ES-I3 (cell line): ENCODE measurements around the gene AFAP1.

Source experiments
- H3K36me3 ChIP-seq: 2 replicates; pipeline ENCODE4 v1.6.1; 2013; ENCODE audit warnings: mild to moderate bottlenecking, low read length, control low read depth, moderate library complexity; ENCODE audit not compliant: insufficient read depth
- H3K4me1 ChIP-seq: 2 replicates; pipeline ENCODE4 v1.6.1; 2013; ENCODE audit warnings: mild to moderate bottlenecking, control low read depth, low read length; ENCODE audit not compliant: insufficient read depth
- H3K9ac ChIP-seq: 2 replicates; pipeline ENCODE4 v1.6.1; 2013; ENCODE audit warnings: low read depth, mild to moderate bottlenecking, low read length, moderate library complexity
- H3K9me3 ChIP-seq: 2 replicates; pipeline ENCODE4 v1.6.1; 2013; ENCODE audit warnings: mild to moderate bottlenecking, low read length, moderate library complexity; ENCODE audit not compliant: control insufficient read depth, insufficient read depth

The AFAP1 gene

DNA sequence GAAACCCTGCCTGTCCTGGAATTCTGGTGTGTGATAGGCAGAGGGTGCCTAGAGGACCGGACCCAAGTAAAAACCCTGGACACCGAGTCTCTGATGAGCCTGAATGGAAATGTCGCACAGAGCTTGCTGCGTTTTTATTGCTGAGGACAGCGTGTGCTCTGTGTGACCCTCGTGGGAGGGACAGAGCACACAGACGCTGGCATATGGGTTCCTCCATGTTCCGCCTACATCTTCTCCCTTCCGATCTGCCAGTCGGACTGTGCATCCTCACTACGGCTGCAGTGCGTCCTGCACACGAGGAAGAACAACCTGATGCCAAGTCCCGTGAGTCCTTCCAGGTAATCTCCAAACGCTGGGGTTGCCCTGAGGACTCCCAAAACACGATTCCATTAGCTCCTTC is 68.3 kb downstream of the AFAP1 start:
- no peak overlapping the region for H3K9ac ChIP-seq
- H3K4me1 ChIP-seq: peaks cover 11% of the 10 kb centered on the region
- no peaks in the 10 kb centered on the region for H3K9me3 ChIP-seq
- H3K36me3 ChIP-seq: peaks cover 17% of the 10 kb centered on the region

DNA sequence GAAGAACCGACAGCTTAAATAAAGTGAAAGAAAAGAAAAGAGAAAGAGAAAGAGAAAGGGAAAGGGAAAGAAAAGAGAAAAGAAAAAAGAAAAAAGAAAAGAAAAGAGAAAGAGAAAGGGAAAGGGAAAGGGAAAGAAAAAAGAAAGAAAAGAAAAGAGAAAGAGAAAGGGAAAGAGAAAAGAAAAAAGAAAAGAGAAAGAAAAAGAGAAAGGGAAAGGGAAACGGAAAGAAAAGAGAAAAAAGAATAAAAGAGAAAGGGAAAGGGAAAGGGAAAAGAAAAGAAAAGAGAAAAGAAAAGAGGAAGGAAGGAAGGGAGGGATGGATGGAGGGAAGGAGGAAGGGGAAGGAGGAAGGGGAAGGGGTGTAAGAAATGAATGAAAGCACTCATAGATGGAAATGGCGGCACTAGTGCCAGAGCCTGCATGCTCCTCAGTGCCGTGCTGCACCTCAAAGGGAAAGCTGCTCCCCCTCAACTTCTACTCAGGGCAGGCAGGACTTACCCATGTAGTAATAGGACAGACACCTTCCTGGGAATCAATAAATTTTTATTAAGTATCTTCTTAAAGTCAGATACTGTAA is 70.7 kb downstream of the AFAP1 start:
- Histone ChIP-seq H3K4me1 (peaks cover 7% of the 10 kb centered on the region; the same call in 1 of the 2 replicates), H3K36me3 (peaks cover 21% of the 10 kb centered on the region), H3K9me3 (no peaks in the 10 kb centered on the region), H3K9ac (no peak overlapping the region)

DNA sequence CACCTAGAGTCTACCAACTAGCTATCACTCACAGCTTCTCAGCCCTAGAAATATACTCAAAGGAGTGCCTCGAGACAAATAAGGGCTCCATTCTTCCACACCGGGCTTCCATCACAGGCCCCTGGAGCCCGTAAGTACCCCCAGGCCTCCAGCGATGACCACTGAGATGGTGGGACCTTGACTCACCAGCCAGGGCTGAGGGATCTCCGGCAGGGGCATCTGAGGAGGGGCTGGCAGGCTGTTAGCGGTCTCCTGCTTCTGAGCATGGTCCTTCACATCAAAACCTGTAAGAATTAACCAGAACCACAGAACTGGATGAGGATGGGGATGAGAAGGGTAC is 71.3 kb downstream of the AFAP1 start:
- H3K4me1 ChIP-seq: peaks cover 11% of the 10 kb centered on the region
- peaks cover 21% of the 10 kb centered on the region for H3K36me3 ChIP-seq
- no peak overlapping the region for H3K9ac ChIP-seq
- no peaks in the 10 kb centered on the region for H3K9me3 ChIP-seq

DNA sequence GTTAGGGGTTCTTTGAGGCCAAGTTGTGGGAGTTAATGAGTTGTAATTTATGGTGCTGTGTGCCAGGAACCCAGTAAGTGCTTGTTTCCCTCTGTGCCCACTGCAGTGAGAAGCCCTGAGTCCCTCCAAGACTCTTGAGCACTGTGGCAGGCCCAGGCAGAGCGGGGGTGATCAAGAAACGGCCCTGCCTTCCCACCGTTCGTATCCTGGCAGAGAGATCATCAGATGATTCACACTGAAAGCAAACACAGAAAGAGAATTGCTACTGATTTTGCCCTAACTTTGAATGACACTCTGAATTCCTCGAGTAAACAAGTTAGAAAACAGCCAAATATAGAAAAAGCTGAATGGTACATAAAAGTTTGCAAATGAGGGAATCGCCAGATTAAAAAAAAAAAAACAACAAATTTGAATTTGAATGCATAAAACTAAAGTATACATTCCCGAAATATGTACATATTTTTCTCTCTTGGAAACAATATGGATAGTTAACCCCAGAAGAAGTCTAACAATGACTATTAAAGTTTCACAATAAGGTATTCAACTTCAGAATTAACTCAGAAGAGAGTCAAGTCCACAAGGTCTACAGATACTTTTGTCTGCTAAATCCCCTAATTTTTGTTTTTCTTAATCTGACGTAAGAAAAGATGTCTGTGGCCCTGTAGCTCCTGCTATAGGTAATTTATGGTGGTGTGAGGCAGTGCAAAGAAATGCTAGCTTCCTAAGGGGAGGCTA is 71.8 kb downstream of the AFAP1 start:
- Histone ChIP-seq H3K9ac (no peak overlapping the region), H3K9me3 (no peaks in the 10 kb centered on the region), H3K4me1 (peaks cover 17% of the 10 kb centered on the region), H3K36me3 (peaks cover 21% of the 10 kb centered on the region)

DNA sequence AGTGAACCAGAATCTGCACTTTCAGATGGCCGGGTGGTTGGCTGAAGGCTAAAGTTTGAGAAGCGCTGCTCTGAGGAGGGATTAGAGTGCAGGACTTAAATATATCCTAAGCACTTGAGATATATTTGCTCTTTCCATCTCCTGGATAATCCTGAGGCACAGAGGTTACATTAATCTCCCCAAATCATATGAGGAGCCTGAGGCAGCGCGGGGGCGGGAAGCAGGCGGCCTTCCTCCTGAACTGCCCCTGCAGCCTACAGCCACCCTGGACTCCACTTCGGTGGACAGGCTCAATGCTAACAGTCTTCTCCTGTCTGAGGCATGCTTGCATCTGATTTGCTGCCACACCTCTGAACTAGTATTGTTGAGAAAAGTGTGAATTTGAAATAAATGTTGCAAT is 72.5 kb downstream of the AFAP1 start:
- Histone ChIP-seq H3K36me3 (peaks cover 21% of the 10 kb centered on the region), H3K9me3 (no peaks in the 10 kb centered on the region), H3K4me1 (peaks cover 22% of the 10 kb centered on the region), H3K9ac (no peak overlapping the region)

DNA sequence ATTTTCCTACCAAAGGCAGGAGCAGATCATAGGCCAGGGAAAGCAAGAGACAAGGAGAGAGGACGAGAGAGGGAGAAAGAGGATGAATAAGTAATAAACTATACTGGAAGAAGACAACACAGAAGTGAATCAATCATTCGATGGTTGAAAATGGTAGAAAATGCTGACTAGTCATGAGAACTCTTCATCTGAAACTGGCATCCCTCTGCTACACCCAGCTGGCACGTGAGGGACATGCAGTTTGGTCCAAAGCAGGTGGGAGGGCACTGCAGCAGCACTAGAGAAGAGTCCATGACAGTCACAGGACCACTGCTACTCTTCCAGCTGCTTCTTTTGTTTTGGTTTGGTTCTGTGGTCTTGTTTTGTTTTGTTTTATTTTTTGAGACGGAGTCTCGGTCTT is 74.1 kb downstream of the AFAP1 start:
- Histone ChIP-seq H3K9me3 (no peaks in the 10 kb centered on the region), H3K36me3 (peaks cover 13% of the 10 kb centered on the region; the same call in 1 of the 2 replicates), H3K9ac (no peak overlapping the region), H3K4me1 (peaks cover 34% of the 10 kb centered on the region)

DNA sequence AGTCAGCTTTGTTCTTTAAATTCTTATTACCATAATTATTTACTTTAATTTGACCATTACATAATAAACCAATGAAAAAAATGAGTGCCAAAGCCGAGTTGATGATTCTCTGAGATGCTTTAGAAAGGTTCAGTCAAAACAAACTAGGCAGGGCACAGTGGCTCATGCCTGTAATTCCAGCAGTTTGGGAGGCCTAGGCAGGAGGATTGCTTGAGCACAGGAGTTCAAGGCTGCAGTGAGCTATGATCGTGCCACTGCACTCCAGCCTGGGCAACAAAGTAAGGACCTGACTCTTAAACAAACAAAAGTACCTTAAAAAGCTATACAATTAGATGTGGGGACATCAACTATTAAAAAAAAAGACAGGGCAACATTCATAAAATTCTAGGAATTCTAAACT is 75.0 kb downstream of the AFAP1 start:
- Histone ChIP-seq H3K9me3 (no peaks in the 10 kb centered on the region), H3K36me3 (peaks cover 7% of the 10 kb centered on the region; the same call in 1 of the 2 replicates), H3K4me1 (peaks cover 39% of the 10 kb centered on the region), H3K9ac (no peak overlapping the region)

DNA sequence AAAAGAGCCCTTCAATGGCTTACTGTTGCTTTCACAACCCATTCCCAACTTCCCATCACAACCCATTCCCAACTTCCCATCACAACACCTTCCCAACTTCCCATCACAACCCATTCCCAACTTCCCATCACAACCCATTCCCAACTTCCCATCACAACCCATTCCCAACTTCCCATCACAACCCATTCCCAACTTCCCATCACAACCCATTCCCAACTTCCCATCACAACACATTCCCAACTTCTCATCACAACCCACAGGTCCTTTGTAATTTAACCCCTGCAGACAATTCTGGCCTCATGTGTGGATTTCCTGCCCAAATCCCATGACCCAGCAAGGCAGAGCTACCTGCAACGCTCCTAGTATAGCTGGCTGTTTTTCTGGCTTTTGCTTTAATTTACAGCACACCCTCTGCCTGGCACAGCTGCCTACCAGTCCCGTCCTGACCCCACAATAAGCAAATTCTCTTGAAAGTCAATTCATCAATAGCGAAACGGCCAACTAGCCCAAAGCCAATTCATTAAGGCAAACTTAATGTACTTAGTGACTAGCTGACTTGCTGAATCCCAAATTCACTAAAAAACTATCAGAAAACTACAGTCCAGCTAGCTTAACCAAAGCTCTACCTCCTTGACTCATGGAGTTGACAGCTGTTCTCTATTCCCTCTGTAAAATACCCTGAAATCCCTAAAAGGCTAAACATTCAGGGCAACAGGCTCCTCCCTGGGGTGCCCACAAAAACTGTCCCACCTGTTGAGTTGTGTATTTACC is 75.6 kb downstream of the AFAP1 start:
- Histone ChIP-seq H3K9ac (no peak overlapping the region), H3K36me3 (peaks cover 7% of the 10 kb centered on the region; the same call in 1 of the 2 replicates), H3K9me3 (no peaks in the 10 kb centered on the region), H3K4me1 (peaks cover 39% of the 10 kb centered on the region)

DNA sequence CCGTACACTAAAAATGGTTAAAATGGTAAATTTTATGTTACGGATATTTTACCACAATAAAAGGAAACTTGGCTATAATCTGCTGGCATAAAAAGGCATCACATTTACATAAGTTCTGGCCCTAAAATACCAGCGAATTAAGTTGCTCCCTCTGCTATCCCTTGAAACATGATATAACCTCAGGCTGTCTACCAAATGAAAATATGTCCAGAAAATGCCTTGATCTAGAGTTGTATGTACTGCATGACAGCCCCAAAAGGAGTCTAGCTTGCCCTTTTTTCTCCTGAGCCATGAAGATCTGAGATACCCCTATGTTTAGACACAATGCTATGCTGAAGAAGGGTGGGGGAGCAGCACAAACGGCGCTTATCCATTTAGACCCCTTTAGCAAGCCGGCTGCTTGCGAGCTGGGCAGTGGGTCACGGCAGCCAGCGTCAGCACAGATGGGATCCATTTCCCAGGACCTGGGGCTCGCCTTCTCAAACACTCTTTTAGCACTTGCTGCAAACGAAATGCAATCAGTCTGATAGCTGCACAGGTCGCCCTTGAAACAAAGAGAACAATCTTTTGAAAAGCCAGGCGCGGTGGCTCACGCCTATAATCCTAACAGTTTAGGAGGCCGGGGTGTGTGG is 77.0 kb downstream of the AFAP1 start:
- H3K4me1 ChIP-seq: peaks cover 31% of the 10 kb centered on the region
- no peak overlapping the region for H3K9ac ChIP-seq
- H3K36me3 ChIP-seq: peaks cover 7% of the 10 kb centered on the region; the same call in 1 of the 2 replicates
- H3K9me3 ChIP-seq: no peaks in the 10 kb centered on the region

DNA sequence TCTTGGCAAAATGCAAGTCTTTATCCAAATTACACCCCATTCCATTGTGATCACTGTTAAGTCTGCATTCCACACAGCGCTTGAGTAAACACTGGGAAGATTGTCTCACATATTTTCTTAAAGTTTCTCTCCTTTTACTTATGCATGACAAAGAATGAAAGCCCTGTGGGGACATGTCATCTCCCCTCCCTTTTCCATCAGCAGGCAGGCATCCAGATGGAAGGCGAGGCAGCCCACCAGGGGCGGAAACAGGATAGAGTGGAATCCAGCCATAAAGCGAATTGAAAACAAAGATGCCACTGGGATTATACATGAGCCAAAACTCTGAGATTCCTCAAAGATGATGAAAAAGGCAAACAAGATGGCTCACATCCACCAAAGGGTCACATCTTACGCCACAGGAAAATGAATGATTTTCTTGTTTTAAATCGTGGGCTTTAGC is 78.2 kb downstream of the AFAP1 start:
- Histone ChIP-seq H3K36me3 (peaks cover 4% of the 10 kb centered on the region; the same call in 1 of the 2 replicates), H3K9ac (peak overlapping the region; percentile 19; the same call in 1 of the 2 replicates), H3K4me1 (peaks cover 31% of the 10 kb centered on the region), H3K9me3 (no peaks in the 10 kb centered on the region)

DNA sequence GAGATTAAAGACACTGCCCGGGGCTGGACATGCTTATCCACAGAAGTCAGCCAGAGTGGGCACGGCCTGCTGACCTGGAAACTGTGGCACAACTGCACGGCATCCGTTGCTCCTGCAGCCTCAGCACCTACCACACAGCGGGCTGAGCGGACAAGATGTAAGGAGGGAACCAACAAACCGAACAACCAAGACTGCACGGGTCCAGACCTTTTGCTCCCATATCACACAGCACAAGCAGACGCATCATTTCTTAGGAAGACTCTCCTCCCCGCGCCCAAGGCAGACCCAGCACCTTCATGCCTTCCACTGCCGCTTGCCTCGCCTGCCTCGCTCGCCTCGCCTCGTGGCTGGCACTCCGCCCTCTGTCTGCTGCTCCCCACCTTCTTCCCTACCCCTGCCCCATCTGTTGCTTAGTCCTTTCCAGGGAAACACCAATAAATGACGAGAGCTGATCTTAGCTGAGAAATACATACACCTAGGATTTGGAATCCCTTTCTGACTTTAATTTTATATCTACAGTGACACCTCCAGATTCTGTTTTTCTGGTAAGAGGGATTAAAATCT is 79.0 kb downstream of the AFAP1 start:
- peaks cover 31% of the 10 kb centered on the region for H3K4me1 ChIP-seq
- H3K36me3 ChIP-seq: peaks cover 4% of the 10 kb centered on the region; the same call in 1 of the 2 replicates
- no peaks in the 10 kb centered on the region for H3K9me3 ChIP-seq
- no peak overlapping the region for H3K9ac ChIP-seq

DNA sequence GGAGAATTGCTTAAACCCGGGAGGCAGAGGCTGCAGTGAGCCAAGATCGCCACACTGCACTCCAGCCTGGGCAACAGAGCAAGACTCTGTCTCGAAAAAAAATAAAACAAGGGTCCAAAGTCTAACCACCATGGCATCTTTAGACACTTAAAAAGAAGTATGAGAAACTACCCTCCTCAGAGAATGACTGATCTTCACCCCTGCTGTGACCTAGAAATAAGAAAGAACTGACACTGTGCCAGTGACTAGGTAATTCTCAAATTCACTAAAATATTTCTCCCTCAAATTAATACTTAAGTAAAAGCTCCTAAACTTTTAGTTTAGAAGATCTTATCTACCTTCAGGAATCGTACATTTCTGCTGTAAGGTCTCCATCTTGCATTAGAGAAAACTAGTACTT is 80.3 kb downstream of the AFAP1 start:
- peaks cover 31% of the 10 kb centered on the region for H3K4me1 ChIP-seq
- H3K36me3 ChIP-seq: peaks cover 7% of the 10 kb centered on the region
- H3K9me3 ChIP-seq: no peaks in the 10 kb centered on the region
- no peak overlapping the region for H3K9ac ChIP-seq

DNA sequence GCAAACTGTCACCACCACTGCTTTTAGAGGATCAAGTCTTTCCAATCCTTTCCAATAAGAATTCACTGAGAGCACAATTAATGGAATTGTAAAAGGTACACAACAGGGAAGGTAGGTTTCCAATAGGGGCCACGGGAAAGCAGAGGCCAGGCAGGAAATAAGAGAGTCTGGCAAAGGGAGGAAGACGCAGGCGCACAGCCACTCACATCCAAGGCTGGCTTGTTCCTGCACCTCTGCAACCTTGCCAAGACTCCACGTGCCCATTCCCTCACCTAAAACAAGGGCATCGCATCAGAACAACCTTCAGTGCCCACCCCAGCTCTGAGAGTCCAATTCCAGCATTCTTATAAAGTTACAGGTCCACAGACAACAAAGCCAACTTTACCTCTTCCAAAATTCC is 81.2 kb downstream of the AFAP1 start:
- Histone ChIP-seq H3K36me3 (peaks cover 15% of the 10 kb centered on the region), H3K4me1 (peaks cover 28% of the 10 kb centered on the region), H3K9me3 (no peaks in the 10 kb centered on the region), H3K9ac (no peak overlapping the region)

DNA sequence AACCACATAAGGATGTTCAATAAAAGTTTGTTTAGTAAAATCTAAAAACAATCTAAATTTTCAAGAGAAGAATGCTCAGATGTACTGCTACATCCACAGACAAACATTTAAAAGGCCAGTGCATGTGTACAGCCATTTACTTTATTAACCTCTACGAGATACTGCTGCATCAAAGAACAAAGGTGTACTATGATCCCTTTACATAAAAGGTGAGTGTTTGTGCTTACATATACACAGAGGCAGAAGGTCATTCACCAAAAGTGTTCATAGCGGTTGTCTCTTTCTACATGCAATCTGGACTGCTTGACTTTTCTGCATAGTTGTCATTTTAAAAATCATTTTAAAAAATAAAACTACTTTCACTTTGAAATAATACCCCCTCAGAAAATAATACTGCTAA is 81.7 kb downstream of the AFAP1 start:
- peaks cover 23% of the 10 kb centered on the region for H3K4me1 ChIP-seq
- H3K9me3 ChIP-seq: no peaks in the 10 kb centered on the region
- H3K36me3 ChIP-seq: peaks cover 19% of the 10 kb centered on the region
- no peak overlapping the region for H3K9ac ChIP-seq
